ENCODE results near the gene TSEN54.

Gene TSEN54

GRCh38 chr17:75524970-75525805 lies 8.9 kb downstream of the TSEN54 start, which contains the start of gene LLGL2:
Gene LLGL2 (plus strand): TSS chr17:75525697. CDS start chr17:75543427, 17,730 bp downstream.
- no peak for TF ChIP-seq SPI1 (IDR thresholded peaks at IDR 0.05; ENCODE audit: borderline replicate concordance, low read depth)
- no peak for TF ChIP-seq CTCF (IDR thresholded peaks at IDR 0.05; ENCODE audit: insufficient read depth, low read length)
- TF ChIP-seq GABPA (IDR thresholded peaks at IDR 0.05; ENCODE audit: low read depth): no peak
- no peak for TF ChIP-seq REST (IDR thresholded peaks at IDR 0.05; ENCODE audit: insufficient replicate concordance, low read depth)
- no peak for TF ChIP-seq POLR2AphosphoS5 (IDR thresholded peaks at IDR 0.05; ENCODE audit: low read depth)
- no peak within 1 kb of the TSS for H3K27ac ChIP-seq (replicated peaks)
- H3K27me3 ChIP-seq (ENCODE audit: insufficient read depth, poor library complexity, severe bottlenecking): peaks cover 4% of the 10 kb centered on the region
- peak; percentile 42 to 58 for DNase-seq (ENCODE audit: low read depth in 1 of 2, low spot score in 1 of 2)
- H3K4me3 ChIP-seq (replicated peaks; ENCODE audit: insufficient read depth, low read length): peak within 1 kb of the TSS; percentile 58

- TF ChIP-seq REST (IDR thresholded peaks at IDR 0.05; ENCODE audit: insufficient replicate concordance, low read depth) (no peak), CTCF (IDR thresholded peaks at IDR 0.05; ENCODE audit: insufficient read depth, low read length) (no peak), GABPA (IDR thresholded peaks at IDR 0.05; ENCODE audit: low read depth) (no peak), SPI1 (IDR thresholded peaks at IDR 0.05; ENCODE audit: borderline replicate concordance, low read depth) (no peak), POLR2AphosphoS5 (IDR thresholded peaks at IDR 0.05; ENCODE audit: low read depth) (no peak)
- Histone ChIP-seq H3K27me3 (ENCODE audit: insufficient read depth, poor library complexity, severe bottlenecking) (peaks cover 4% of the 10 kb centered on the region), H3K27ac (replicated peaks) (no peak overlapping the region), H3K4me3 (replicated peaks; ENCODE audit: insufficient read depth, low read length) (peak overlapping the region; percentile 58)
- DNase-seq (ENCODE audit: low read depth in 1 of 2, low spot score in 1 of 2): no peak
Observed at GRCh38 chr17:75525806-75526554, 9.7 kb downstream of the TSEN54 start.

GRCh38 chr17:75526555-75527270 lies 10.4 kb downstream of the TSEN54 start:
- no peak overlapping the region for H3K4me3 ChIP-seq (replicated peaks; ENCODE audit: insufficient read depth, low read length)
- no peak for DNase-seq (ENCODE audit: low read depth in 1 of 2, low spot score in 1 of 2)
- H3K27me3 ChIP-seq (ENCODE audit: insufficient read depth, poor library complexity, severe bottlenecking): peaks cover 4% of the 10 kb centered on the region
- no peak for TF ChIP-seq REST (IDR thresholded peaks at IDR 0.05; ENCODE audit: insufficient replicate concordance, low read depth)
- no peak for TF ChIP-seq GABPA (IDR thresholded peaks at IDR 0.05; ENCODE audit: low read depth)
- TF ChIP-seq CTCF (IDR thresholded peaks at IDR 0.05; ENCODE audit: insufficient read depth, low read length): no peak
- TF ChIP-seq SPI1 (IDR thresholded peaks at IDR 0.05; ENCODE audit: borderline replicate concordance, low read depth): no peak
- TF ChIP-seq POLR2AphosphoS5 (IDR thresholded peaks at IDR 0.05; ENCODE audit: low read depth): no peak
- H3K27ac ChIP-seq (replicated peaks): no peak overlapping the region
